Activated CD4-positive, alpha-beta T cell treated with anti-CD3 and anti-CD28 coated beads, Interleukin-2, amount 10 ng/mL, durations not matched to agents 7 days and 5 days (primary cell): Measurements from ENCODE around the gene VPS37D. TPM values are rescaled to one million over a fixed set of nuclear protein-coding genes. Genes with fewer than 3 reads are reported as not detected.
"Not testable (repeated sequence)": the region's sequence is repeated elsewhere in the genome, so short reads cannot be mapped to it uniquely, and the experiment has no call there.

Source experiments
- CTCF ChIA-PET: fragments of 350-600 bp; sonication (Branson Sonifier 250); formaldehyde crosslinking; loops from one replicate; lab custom pipeline; 2021; ENCODE audit warnings: antibody characterized with exemption; lab: Charles Lee
- POLR2A ChIA-PET: fragments of 350-600 bp; sonication (Branson Sonifier 250); formaldehyde crosslinking; loops from one replicate; lab custom pipeline; 2021; ENCODE audit warnings: antibody characterized with exemption; lab: Charles Lee
- DNase-seq: peaks from one replicate; pipeline ENCODE4 v3.0.0-alpha.2; 2020
- H3K27ac Mint-ChIP-seq: one replicate; pipeline ENCODE4 v1.8.0; 2021; ENCODE audit warnings: mild to moderate bottlenecking, moderate library complexity, mixed read lengths
- H3K27me3 Mint-ChIP-seq: one replicate; pipeline ENCODE4 v1.8.0; 2021; ENCODE audit warnings: mixed read lengths
- H3K36me3 Mint-ChIP-seq: one replicate; pipeline ENCODE4 v1.8.0; 2021; ENCODE audit warnings: low read depth, mixed read lengths
- H3K4me1 Mint-ChIP-seq: one replicate; pipeline ENCODE4 v1.8.0; 2021; ENCODE audit warnings: mixed read lengths
- H3K4me3 Mint-ChIP-seq: one replicate; pipeline ENCODE4 v1.8.0; 2021; ENCODE audit warnings: mild to moderate bottlenecking, moderate library complexity, mixed read lengths
- H3K9me3 Mint-ChIP-seq: one replicate; pipeline ENCODE4 v1.8.0; 2021; ENCODE audit warnings: mixed read lengths
- total RNA-seq, 2 experiments: library from RNA; stranded (reverse); gene quantifications; one replicate each; pipeline ENCODE4 v1.2.3, GENCODE V29; 2021

The VPS37D gene
- total RNA-seq, 2 experiments from 2014 or later = 0.25 TPM; not detected in 1

DNA sequence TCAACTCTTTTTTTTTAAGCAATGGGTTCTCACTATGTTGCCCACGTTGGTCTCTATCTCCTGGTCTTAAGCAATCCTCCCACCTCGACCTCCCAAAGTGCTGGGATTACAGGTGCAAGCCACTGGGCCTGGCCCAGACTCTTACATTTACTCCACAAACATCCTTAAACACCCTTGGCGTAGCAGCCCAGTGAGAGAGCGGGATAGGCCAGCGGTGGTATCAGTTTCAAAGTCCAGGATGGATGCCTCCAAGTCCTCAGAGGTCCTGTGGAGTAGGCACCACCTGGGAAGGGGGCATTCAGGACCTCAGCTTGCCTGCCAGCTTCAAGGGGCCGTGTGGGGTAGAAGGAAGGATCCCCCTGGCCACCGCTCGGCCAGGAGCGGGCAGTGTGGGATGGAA lies 18.1 kb upstream of the VPS37D start:
- H3K4me1 Mint-ChIP-seq = peaks cover 8% of the 10 kb centered on the region
- no peaks in the 10 kb centered on the region for H3K9me3 Mint-ChIP-seq
- ChIA-PET POLR2A (no interaction called here), CTCF (interaction anchor here (0.6 kb wide), 1 partner anchor 53 kb away, joined by 3 read pairs; no protein-coding TSS in a partner anchor)
- no peak overlapping the region for H3K27ac Mint-ChIP-seq
- H3K4me3 Mint-ChIP-seq = no peak overlapping the region
- no peaks in the 10 kb centered on the region for H3K36me3 Mint-ChIP-seq
- H3K27me3 Mint-ChIP-seq = peaks cover 57% of the 10 kb centered on the region
- no peak for DNase-seq

- H3K27ac Mint-ChIP-seq = no peak overlapping the region
- H3K4me3 Mint-ChIP-seq = no peak overlapping the region
- ChIA-PET CTCF (no interaction called here), POLR2A (no interaction called here)
- H3K9me3 Mint-ChIP-seq = no peaks in the 10 kb centered on the region
- peaks cover 8% of the 10 kb centered on the region for H3K4me1 Mint-ChIP-seq
- no peak for DNase-seq
- H3K36me3 Mint-ChIP-seq = no peaks in the 10 kb centered on the region
- peaks cover 52% of the 10 kb centered on the region for H3K27me3 Mint-ChIP-seq
Observed at GRCh38 chr7:73650524-73650923, 17.1 kb upstream of the VPS37D start.

- Mint-ChIP-seq H3K27me3 (peaks cover 38% of the 10 kb centered on the region), H3K4me1 (peaks cover 8% of the 10 kb centered on the region), H3K27ac (no peak overlapping the region), H3K4me3 (no peak overlapping the region), H3K9me3 (no peaks in the 10 kb centered on the region), H3K36me3 (no peaks in the 10 kb centered on the region)
- CTCF ChIA-PET = no interaction called here
- DNase-seq = no peak
- POLR2A ChIA-PET = interaction anchor here (0.7 kb wide), 1 partner anchor 225 kb away, joined by 9 read pairs; no protein-coding TSS in a partner anchor
Observed at GRCh38 chr7:73652541-73652949, 15.1 kb upstream of the VPS37D start.

GRCh38 chr7:73655309-73655708 lies 12.3 kb upstream of the VPS37D start:
- POLR2A ChIA-PET, H3K9me3 Mint-ChIP-seq, H3K27ac Mint-ChIP-seq, DNase-seq, H3K36me3 Mint-ChIP-seq, H3K4me3 Mint-ChIP-seq, H3K4me1 Mint-ChIP-seq: not testable (repeated sequence)
- CTCF ChIA-PET = interaction anchor here (0.5 kb wide), 1 partner anchor 876 kb away, joined by 3 read pairs; no protein-coding TSS in a partner anchor
- peaks cover 21% of the 10 kb centered on the region for H3K27me3 Mint-ChIP-seq

- Mint-ChIP-seq H3K9me3 (peaks cover 7% of the 10 kb centered on the region), H3K27me3 (peaks cover 18% of the 10 kb centered on the region), H3K4me1 (no peaks in the 10 kb centered on the region), H3K27ac (no peak overlapping the region), H3K36me3 (no peaks in the 10 kb centered on the region), H3K4me3 (no peak overlapping the region)
- no peak for DNase-seq
- ChIA-PET POLR2A (no interaction called here), CTCF (interaction anchor here (0.7 kb wide), 1 partner anchor 38 kb away, joined by 3 read pairs; no protein-coding TSS in a partner anchor)
Observed at GRCh38 chr7:73659983-73660382, 7.6 kb upstream of the VPS37D start.

DNA sequence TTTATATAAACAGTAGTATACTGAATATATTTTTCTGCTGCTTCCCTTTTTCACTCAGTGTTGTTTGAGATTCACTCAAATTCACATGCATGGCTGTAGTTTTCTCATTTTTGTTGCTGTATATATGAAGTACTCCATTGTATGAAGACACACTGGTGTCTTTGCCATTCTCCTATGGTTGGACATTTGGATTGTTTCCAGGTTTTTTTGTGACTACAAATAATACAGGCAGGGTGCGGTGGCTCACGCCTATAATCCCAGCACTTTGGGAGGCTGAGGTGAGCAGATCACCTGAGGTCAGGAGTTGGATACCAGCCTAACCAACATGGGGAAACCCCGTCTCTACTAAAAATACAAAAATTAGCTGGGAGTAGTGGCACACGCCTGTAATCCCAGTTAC lies 7.0 kb upstream of the VPS37D start:
- DNase-seq, H3K9me3 Mint-ChIP-seq, H3K4me1 Mint-ChIP-seq, H3K36me3 Mint-ChIP-seq, H3K4me3 Mint-ChIP-seq, CTCF ChIA-PET, POLR2A ChIA-PET, H3K27ac Mint-ChIP-seq: not testable (repeated sequence)
- H3K27me3 Mint-ChIP-seq = peaks cover 23% of the 10 kb centered on the region

- no peak for DNase-seq
- Mint-ChIP-seq H3K27ac (no peak overlapping the region), H3K27me3 (peaks cover 27% of the 10 kb centered on the region), H3K9me3 (peaks cover 7% of the 10 kb centered on the region), H3K4me1 (peaks cover 8% of the 10 kb centered on the region), H3K36me3 (no peaks in the 10 kb centered on the region), H3K4me3 (no peak overlapping the region)
- CTCF ChIA-PET = no interaction called here
- POLR2A ChIA-PET = no interaction called here
Observed at GRCh38 chr7:73663033-73663432, 4.6 kb upstream of the VPS37D start.

- H3K4me3 Mint-ChIP-seq = peak overlapping the region; percentile 59
Observed at GRCh38 chr7:73668103-73668885, 663 bp downstream of the VPS37D start.

DNA sequence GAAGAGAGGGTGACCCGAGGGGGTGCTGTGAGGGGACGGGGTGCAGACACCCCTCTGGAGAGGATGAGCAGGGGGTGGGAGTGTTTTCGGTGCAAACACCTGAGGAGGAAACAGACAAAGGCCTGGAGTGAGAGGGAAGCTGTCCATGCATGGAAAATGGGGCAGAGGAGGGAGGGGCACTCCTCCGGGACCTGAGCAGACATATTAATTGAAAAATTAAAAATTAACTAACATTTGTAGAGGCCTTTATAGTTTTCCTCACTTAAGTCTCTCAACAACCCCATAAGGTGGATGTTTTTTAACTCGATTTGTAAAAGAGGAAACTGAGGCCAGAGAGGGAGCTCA lies 1.2 kb downstream of the VPS37D start:
- H3K9me3 Mint-ChIP-seq = no peaks in the 10 kb centered on the region

More at GRCh38 chr7:73668103-73668885, 663 bp downstream of the VPS37D start:
- Mint-ChIP-seq H3K9me3 (peaks cover 1% of the 10 kb centered on the region), H3K36me3 (no peaks in the 10 kb centered on the region), H3K27ac (peak overlapping the region; percentile 42), H3K27me3 (peaks cover 29% of the 10 kb centered on the region), H3K4me1 (peaks cover 11% of the 10 kb centered on the region)
- POLR2A ChIA-PET = no interaction called here
- CTCF ChIA-PET = interaction anchor here (0.6 to 1.9 kb wide), 16 partner anchors 8 to 128 kb away, joined by 3 to 8 read pairs (median 3); partner anchors contain the start of gene ABHD11
- DNase-seq = no peak

DNA sequence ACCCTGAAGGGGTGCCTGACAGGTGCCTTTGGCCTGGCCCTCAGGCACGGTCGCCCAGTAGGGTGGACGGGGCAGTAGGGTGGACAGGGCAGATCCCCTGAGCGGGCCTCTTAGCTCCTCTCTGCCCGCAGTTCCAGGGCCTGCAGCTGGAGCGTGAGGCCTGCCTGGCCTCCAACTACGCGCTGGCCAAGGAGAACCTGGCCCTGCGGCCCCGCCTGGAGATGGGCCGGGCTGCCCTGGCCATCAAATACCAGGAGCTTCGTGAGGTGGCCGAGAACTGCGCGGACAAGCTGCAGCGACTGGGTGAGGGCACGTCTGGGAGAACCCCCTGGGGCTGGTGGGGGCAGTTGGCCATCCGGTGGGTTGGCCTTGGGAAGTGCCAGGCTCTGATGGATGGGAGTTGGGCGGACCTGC lies 1.7 kb downstream of the VPS37D start:
- no peak overlapping the region for H3K4me3 Mint-ChIP-seq
- H3K27ac Mint-ChIP-seq = no peak overlapping the region
- no peaks in the 10 kb centered on the region for H3K9me3 Mint-ChIP-seq
- no peak for DNase-seq
- H3K36me3 Mint-ChIP-seq = no peaks in the 10 kb centered on the region
- ChIA-PET CTCF (interaction anchor here (1.0 kb wide), 1 partner anchor 32 kb away, joined by 3 read pairs; no protein-coding TSS in a partner anchor), POLR2A (no interaction called here)
- peaks cover 11% of the 10 kb centered on the region for H3K4me1 Mint-ChIP-seq
- H3K27me3 Mint-ChIP-seq = peaks cover 24% of the 10 kb centered on the region

More for the DNA sequence above, 1.2 kb downstream of the VPS37D start:
- CTCF ChIA-PET = interaction anchor here (1.0 to 1.9 kb wide), 2 partner anchors 32 to 62 kb away, joined by 3 to 8 read pairs; no protein-coding TSS in a partner anchor
- no peak for DNase-seq
- Mint-ChIP-seq H3K27ac (no peak overlapping the region), H3K4me1 (peaks cover 11% of the 10 kb centered on the region), H3K4me3 (peak overlapping the region; percentile 59), H3K36me3 (no peaks in the 10 kb centered on the region), H3K27me3 (peaks cover 24% of the 10 kb centered on the region)
- POLR2A ChIA-PET = no interaction called here

DNA sequence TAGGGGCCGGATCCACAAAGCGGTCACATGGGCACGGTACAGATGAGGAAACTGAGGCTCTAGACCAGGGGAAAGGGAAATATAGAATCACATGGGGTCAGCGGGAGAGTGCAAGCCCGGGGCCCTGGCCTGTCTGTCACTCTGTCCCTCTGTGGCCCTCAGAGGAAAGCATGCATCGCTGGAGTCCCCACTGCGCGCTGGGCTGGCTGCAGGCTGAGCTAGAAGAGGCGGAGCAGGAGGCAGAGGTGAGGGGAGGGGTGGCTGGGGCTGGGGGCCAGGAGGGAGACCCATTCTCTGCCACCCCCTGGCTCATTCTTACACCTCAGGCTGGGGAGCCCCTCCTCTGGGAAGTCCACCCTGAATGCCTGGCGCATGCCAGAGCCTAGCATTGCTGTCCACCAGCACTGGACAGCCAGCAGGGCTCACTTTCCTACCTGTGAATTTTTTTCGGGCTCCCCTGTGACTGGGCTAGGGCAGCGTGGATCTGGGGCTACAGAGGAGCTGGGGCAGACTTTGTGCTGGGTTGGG lies 2.3 kb downstream of the VPS37D start:
- no peak overlapping the region for H3K4me3 Mint-ChIP-seq
- H3K36me3 Mint-ChIP-seq = no peaks in the 10 kb centered on the region
- peaks cover 11% of the 10 kb centered on the region for H3K4me1 Mint-ChIP-seq
- no peak for DNase-seq
- no peaks in the 10 kb centered on the region for H3K9me3 Mint-ChIP-seq
- ChIA-PET POLR2A (no interaction called here), CTCF (interaction anchor here (2.1 kb wide), 1 partner anchor 36 kb away, joined by 7 read pairs; no protein-coding TSS in a partner anchor)
- no peak overlapping the region for H3K27ac Mint-ChIP-seq
- peaks cover 24% of the 10 kb centered on the region for H3K27me3 Mint-ChIP-seq

DNA sequence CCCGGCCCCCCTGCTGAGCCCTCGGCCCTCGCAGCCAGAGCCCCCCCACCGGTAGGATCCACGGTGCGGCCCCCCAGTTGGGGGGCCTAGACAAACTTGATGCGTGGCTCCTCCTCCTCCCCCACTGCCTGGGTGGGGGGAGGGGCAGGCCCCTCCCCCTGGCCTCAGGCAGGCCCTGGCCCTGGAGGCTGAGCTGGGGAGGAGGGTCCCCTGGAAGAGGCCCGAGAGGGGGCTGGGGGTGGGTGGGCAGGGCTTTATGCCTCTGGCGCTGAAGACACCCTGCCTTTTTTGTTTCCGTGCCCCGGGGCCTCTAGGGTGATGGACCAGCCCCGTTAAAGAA lies 3.7 kb downstream of the VPS37D start:
- peaks cover 13% of the 10 kb centered on the region for H3K27me3 Mint-ChIP-seq
- ChIA-PET CTCF (interaction anchor here (0.6 to 2.6 kb wide), 3 partner anchors 19 to 178 kb away, joined by 3 to 7 read pairs (median 5); no protein-coding TSS in a partner anchor), POLR2A (no interaction called here)
- no peak overlapping the region for H3K4me3 Mint-ChIP-seq
- H3K9me3 Mint-ChIP-seq = no peaks in the 10 kb centered on the region
- H3K4me1 Mint-ChIP-seq = peaks cover 7% of the 10 kb centered on the region
- no peaks in the 10 kb centered on the region for H3K36me3 Mint-ChIP-seq
- DNase-seq = no peak
- no peak overlapping the region for H3K27ac Mint-ChIP-seq

GRCh38 chr7:73671857-73672445 lies 4.3 kb downstream of the VPS37D start:
- no peak for DNase-seq
- no peaks in the 10 kb centered on the region for H3K9me3 Mint-ChIP-seq
- no peak overlapping the region for H3K27ac Mint-ChIP-seq
- H3K4me1 Mint-ChIP-seq = peaks cover 7% of the 10 kb centered on the region
- H3K36me3 Mint-ChIP-seq = no peaks in the 10 kb centered on the region
- peaks cover 13% of the 10 kb centered on the region for H3K27me3 Mint-ChIP-seq
- ChIA-PET CTCF (interaction anchor here (2.1 to 2.6 kb wide), 2 partner anchors 19 to 34 kb away, joined by 5 to 7 read pairs; no protein-coding TSS in a partner anchor), POLR2A (no interaction called here)
- no peak overlapping the region for H3K4me3 Mint-ChIP-seq
